ENCODE results near the gene ARHGAP31.

DNA sequence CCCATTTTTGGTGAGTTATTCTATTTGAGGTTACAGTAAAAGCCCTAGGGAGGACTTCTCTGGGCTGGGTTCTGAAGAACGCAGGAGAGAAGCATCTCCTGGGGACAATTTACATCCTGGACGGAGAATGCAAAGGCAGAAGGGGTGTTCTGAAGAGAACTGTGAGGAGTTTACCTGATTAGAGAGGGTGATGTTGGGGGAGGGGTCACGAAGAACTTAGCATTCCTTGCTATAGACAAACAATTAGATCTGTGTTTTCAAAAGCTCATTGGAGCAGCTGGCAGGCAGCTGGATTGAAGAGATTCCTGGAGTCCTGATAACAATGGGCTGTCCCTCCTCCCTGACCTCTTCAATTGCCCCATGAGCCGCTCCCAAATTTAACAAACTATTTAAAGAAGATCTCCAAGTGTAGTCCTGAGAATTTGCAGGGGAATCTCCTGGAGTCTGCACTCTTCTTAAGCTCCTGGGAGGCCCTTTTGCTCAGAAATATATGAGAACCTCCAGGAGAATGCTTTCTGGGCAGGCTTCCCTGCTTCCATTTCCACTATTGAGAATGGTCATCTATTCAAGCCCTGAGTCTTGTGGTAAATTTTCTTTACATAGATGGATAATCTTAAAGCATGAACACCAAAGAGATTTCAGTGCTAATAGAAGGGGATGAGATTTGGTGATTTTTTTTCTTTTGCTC, 55.3 kb downstream of the ARHGAP31 start:
- TF ChIP-seq CTCF (IDR thresholded peaks at IDR 0.05) (no peak), POLR2A (IDR thresholded peaks at IDR 0.05) (no peak)

Measured in esophagus squamous epithelium (tissue), 4 donors.